ENCODE results near the gene HBS1L.

- no peak for TF ChIP-seq CTCF (IDR thresholded peaks at IDR 0.05)
- TF ChIP-seq EP300 (IDR thresholded peaks at IDR 0.05), result no peak
- no peak for TF ChIP-seq POLR2A (IDR thresholded peaks at IDR 0.05)
Observed at GRCh38 chr6:135013211-135013610, 41.4 kb downstream of the HBS1L start.

Data from tibial nerve (tissue), 4 donors.